SK-N-MC (cell line): ENCODE data around the gene NPPB.

Source experiments
- EZH2 ChIP-seq: fragments of 200-600 bp; sonication (generic); IDR thresholded peaks from one replicate; pipeline ENCODE4 v1.6.1; 2017; ENCODE audit warnings: antibody characterized with exemption
- POLR2AphosphoS5 ChIP-seq: IDR thresholded peaks from 2 replicates; pipeline ENCODE4 v1.6.1; 2012; ENCODE audit warnings: mild to moderate bottlenecking, low read depth, low read length, borderline replicate concordance

- TF ChIP-seq EZH2 = no peak
- TF ChIP-seq POLR2AphosphoS5 = no peak
These were observed 2.0 kb downstream of the NPPB start for GRCh38 chr1:11856698-11857097.
